ENCODE measurements around the gene THUMPD2.

DNA sequence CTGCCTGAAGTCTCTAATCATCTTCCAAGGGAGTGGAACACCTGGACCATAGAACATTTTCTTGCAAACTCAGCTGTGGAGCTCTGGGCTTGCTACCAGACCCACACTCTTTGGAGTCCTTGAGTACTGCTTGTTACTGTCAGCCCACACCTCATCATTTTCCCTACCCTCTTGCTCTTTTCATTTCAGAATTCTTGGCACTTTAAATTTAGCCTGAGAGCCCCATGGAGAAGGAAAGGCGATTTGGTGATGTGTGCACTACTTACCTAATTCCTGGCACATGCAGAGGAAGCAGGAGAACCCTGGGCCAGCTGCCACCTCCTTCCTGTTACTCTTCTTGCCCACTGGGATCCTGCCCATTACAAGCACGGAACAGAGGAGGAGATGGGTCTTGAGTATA lies 81.6 kb downstream of the THUMPD2 start:
- TF ChIP-seq, protein P1, sequence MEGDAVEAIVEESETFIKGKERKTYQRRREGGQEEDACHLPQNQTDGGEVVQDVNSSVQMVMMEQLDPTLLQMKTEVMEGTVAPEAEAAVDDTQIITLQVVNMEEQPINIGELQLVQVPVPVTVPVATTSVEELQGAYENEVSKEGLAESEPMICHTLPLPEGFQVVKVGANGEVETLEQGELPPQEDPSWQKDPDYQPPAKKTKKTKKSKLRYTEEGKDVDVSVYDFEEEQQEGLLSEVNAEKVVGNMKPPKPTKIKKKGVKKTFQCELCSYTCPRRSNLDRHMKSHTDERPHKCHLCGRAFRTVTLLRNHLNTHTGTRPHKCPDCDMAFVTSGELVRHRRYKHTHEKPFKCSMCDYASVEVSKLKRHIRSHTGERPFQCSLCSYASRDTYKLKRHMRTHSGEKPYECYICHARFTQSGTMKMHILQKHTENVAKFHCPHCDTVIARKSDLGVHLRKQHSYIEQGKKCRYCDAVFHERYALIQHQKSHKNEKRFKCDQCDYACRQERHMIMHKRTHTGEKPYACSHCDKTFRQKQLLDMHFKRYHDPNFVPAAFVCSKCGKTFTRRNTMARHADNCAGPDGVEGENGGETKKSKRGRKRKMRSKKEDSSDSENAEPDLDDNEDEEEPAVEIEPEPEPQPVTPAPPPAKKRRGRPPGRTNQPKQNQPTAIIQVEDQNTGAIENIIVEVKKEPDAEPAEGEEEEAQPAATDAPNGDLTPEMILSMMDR (conservative IDR thresholded peaks at IDR 0.05; ENCODE audit: low read depth, low read length) = no peak
- TF ChIP-seq EZH2 (IDR thresholded peaks at IDR 0.05; ENCODE audit: borderline replicate concordance, low read depth, low read length, poor library complexity, severe bottlenecking) = no peak

Measured in A673 (cell line).